ENCODE results near the gene SPATA9. TPM values are rescaled to one million over a fixed set of nuclear protein-coding genes. Genes with fewer than 3 reads are reported as not detected.
"Not testable (repeated sequence)": the region's sequence is repeated elsewhere in the genome, so short reads cannot be mapped to it uniquely, and the experiment has no call there.

SPATA9 gene
- total RNA-seq, 2 donors from 2014 or later = 0.37 to 0.40 TPM

GRCh38 chr5:95709967-95710650 is 27.3 kb upstream of the SPATA9 start:
- no peak overlapping the region for H3K9ac ChIP-seq (ENCODE audit: low read depth in 2 of 2, low read length in 2 of 2)
- intact Hi-C loops (cut with DNase I) = no loop called here
- no peak overlapping the region for H3K4me3 ChIP-seq

GRCh38 chr5:95708876-95709275 is 26.1 kb upstream of the SPATA9 start:
- H3K27me3 ChIP-seq = no peaks in the 10 kb centered on the region
- H3K4me1 ChIP-seq = no peaks in the 10 kb centered on the region
- no peak for DNase-seq
- no peak overlapping the region for H3K9ac ChIP-seq (ENCODE audit: low read depth in 2 of 2, low read length in 2 of 2)
- TF ChIP-seq CTCF (IDR thresholded peaks at IDR 0.05) = no peak
- H3K27ac ChIP-seq = no peak overlapping the region
- H3K36me3 ChIP-seq = no peaks in the 10 kb centered on the region
- H3K4me3 ChIP-seq = no peak overlapping the region
- intact Hi-C loops (cut with DNase I) = no loop called here
- no peaks in the 10 kb centered on the region for H3K9me3 ChIP-seq

More at GRCh38 chr5:95709967-95710650, 27.3 kb upstream of the SPATA9 start:
- H3K4me1 ChIP-seq = no peaks in the 10 kb centered on the region
- TF ChIP-seq CTCF (IDR thresholded peaks at IDR 0.05) = no peak
- no peaks in the 10 kb centered on the region for H3K9me3 ChIP-seq
- no peak for DNase-seq
- no peak overlapping the region for H3K27ac ChIP-seq
- H3K36me3 ChIP-seq = no peaks in the 10 kb centered on the region
- no peaks in the 10 kb centered on the region for H3K27me3 ChIP-seq

- H3K4me1 ChIP-seq; H3K4me3 ChIP-seq; H3K36me3 ChIP-seq; H3K9me3 ChIP-seq; DNase-seq; H3K27me3 ChIP-seq; intact Hi-C loops (cut with DNase I); H3K27ac ChIP-seq; H3K9ac ChIP-seq (ENCODE audit: low read depth in 2 of 2, low read length in 2 of 2): not testable (repeated sequence)
Measured at GRCh38 chr5:95707534-95708188, 24.9 kb upstream of the SPATA9 start.

GRCh38 chr5:95707055-95707454 is 24.3 kb upstream of the SPATA9 start:
- Histone ChIP-seq H3K27me3 (no peaks in the 10 kb centered on the region), H3K4me3 (no peak overlapping the region), H3K36me3 (no peaks in the 10 kb centered on the region), H3K27ac (no peak overlapping the region), H3K9me3 (no peaks in the 10 kb centered on the region), H3K4me1 (no peaks in the 10 kb centered on the region), H3K9ac (ENCODE audit: low read depth in 2 of 2, low read length in 2 of 2) (no peak overlapping the region)
- intact Hi-C loops (cut with DNase I) = no loop called here
- DNase-seq = no peak
- no peak for TF ChIP-seq CTCF (IDR thresholded peaks at IDR 0.05)

GRCh38 chr5:95706196-95706595 is 23.4 kb upstream of the SPATA9 start:
- H3K9me3 ChIP-seq; H3K27me3 ChIP-seq; DNase-seq; H3K36me3 ChIP-seq; H3K9ac ChIP-seq (ENCODE audit: low read depth in 2 of 2, low read length in 2 of 2); H3K27ac ChIP-seq; H3K4me1 ChIP-seq; intact Hi-C loops (cut with DNase I); H3K4me3 ChIP-seq: not testable (repeated sequence)

- Histone ChIP-seq H3K27me3 (no peaks in the 10 kb centered on the region), H3K4me3 (no peak overlapping the region), H3K27ac (no peak overlapping the region), H3K9me3 (no peaks in the 10 kb centered on the region), H3K36me3 (no peaks in the 10 kb centered on the region), H3K4me1 (no peaks in the 10 kb centered on the region), H3K9ac (ENCODE audit: low read depth in 2 of 2, low read length in 2 of 2) (no peak overlapping the region)
- TF ChIP-seq CTCF (IDR thresholded peaks at IDR 0.05) = no peak
- intact Hi-C loops (cut with DNase I) = no loop called here
- no peak for DNase-seq
Measured at GRCh38 chr5:95704150-95704549, 21.4 kb upstream of the SPATA9 start.
